Activated naive CD4-positive, alpha-beta T cell treated with Interleukin-2 at 50 U/mL for 16 hours (primary cell): ENCODE data around the gene PTPRM.

Experiments
- DNase-seq: peaks from one replicate; pipeline ENCODE4 v3.0.0-alpha.2; 2020

The PTPRM gene

DNA sequence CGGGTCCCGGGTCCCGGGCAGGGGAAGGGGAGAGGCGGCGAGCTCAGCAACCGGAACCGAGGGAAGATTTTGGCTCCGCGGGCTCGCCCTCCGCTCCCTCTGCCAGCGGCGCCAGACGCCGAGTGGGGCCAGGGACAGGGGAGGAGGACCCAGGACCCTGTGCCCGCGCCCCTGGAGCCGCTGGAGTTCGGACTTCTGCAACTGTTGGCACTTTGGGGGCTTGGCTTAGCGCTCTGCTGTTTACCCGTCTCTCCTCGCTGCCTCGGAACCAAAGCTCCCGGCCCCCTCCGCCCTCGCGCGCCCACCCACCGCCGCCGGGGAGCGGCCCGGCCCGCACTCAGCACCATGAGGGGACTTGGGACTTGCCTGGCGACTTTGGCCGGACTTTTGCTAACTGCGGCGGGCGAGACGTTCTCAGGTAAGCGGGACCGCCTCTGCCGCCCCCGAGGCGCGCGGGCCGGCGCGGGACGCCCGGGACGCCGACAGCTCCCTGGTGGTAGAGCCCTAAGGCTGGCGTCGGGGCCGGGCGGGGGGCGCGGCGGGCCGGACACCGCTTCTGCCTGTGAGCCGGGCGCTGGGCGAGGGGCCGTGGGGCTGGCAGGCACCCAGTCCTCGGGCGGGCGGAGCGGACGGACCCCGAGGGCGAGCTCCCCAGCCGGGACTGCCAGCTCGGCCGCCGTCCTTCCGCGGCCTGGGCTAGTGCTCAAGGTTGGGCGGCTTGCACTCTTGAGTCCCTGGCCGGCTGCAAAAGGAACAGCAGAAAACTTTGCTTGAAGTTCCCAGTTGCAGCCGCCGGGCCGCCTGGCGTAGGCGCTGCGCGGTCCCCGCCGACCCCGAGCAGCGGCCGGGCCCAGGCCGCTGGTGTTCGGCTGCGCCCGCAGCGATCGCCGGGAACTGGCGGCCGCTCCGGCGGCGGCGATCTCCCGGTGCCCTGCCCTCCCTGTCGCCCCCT, 634 bp downstream of the PTPRM start:
- DNase-seq: peak; percentile 4

DNA sequence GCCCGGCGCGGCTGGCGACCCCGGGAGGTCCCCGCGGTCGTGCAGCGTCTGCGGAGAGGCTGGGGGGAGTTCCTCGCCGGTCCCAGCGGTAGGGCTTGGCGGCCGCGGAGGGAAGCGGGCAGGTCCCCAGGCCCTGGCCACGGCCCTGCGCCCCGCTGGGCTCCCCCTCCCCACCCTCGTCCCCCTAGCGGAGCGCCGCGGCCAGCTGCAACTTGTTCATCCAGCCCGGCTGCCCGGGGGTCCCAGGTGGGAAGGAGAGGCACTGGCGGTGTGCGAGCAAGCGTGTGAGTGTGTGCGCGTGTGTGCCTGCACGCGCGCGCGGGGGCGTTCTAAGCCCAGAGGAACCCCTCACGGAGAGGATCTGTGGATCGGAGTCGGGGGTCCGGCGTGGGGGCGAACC, 1.3 kb downstream of the PTPRM start:
- DNase-seq: no peak

DNA sequence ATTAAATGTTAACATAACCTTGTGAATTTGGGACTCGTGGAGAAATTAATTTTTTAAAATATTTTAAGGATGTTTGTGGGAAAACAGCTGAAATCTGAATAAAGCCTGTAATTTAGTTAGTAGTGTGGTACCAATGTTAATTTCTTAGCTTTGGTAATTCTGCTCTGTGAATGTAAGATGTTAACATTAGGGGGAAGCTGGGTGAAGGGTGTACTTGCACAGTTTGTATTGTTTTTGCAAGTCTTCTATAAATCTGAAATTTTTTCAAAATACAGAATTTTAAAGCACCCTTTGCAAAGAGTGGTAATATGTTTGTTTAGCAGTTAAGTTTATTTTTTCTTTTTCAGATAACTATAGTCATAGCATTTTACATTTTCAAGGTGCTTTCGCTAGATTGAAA, 4.5 kb downstream of the PTPRM start:
- DNase-seq: no peak

DNA sequence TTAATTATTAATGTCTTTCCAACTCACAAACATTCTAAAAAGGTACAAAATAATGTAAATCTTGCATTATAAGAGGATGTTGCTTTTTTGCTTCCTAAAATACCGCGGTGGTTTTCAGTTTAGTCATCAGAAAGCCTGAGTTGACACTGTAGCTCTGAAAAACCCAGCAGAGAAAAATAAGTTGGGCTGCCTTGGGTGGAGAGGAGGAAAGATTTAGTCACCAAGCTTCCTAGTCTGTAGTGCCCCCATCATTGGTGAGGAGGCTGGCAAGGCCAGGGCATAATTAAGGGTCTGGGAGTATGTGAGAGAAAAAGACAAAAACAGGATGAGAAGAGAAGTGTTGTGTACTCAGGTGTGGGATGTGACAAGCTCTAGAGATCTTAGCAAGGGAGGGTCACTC, 5.7 kb downstream of the PTPRM start:
- DNase-seq: no peak

DNA sequence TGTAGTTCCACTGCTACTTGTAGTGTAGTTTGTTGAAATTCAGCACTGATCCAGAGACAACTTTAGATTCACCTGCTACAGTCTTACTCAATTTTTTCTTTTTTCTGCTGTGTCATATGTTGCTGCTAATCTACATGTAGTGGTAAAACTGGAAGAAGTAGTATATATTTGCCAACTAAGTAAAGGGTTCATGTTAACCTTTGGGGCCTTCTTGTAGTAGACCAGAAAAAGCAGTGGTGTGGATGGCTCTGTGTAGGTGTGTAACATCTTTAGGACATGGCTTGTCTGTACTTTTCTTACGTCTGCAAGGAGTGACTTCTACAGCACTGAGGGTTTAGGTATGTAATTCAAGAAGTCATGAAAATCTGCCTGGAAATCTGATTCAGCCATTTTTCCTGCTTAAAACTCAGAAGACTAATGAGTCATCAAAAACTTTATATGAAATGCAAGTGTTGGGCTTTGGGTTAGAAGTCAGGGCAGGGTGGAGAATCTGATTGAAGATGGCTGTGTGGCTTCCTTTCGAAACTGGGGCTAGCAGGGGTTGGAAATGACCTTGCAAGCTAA, 8.4 kb downstream of the PTPRM start:
- no peak for DNase-seq

DNA sequence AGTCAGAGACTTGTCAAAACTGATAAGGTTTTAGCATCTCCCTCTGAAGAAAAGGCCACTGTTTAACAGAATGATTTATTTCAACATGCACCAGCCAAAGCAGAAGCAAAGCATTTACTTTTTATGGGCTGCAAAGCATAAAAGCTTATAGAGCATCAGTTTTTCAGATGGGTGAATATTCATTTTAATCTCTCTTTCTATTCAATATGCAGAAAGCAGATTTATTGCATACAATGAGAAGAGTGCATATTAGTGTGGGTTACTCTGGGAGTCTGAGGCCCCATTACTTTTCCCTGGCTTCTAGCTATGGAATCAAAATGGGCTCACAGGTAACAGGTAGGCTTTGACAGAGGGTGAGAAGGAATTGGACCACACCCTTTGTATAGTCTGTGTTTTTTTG, 9.0 kb downstream of the PTPRM start:
- DNase-seq: no peak

DNA sequence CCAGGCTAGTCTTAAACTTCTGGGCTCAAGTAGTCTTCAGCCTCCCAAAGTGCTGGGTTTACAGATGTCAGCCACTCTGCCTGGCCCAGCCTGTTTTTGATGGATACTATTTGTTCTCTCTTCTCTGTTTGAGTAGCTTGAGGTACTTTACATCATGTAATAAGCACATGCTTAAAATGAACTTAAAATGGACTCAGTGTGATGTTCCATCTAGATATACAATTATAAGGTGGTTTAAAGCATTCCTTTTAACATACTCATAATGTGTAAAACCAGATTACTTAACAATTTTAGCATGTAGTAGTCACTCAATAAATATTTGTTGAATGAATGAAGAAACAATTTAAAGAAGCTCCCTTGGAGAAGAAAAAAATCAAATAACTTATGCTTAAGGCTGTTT, 9.6 kb downstream of the PTPRM start:
- no peak for DNase-seq

DNA sequence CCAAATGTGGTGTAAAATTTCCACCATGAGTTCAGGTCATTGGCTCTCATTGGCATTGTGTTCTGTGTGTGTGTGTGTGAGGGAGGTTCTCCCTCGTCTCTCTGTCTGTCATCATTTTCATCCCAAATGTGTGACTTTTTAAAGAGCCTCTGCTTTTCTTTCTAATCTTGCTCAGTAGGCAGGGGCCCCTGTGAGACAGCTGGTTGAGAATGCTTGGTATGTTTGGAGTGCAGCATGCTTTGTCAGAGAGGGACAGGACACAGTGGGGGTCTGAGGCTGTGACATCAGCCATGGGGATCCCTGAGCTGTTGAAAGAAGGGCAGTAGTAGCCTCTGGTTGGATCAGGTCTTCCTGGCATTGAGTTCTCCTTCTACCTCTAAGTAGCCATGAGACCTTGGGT, 10.6 kb downstream of the PTPRM start:
- no peak for DNase-seq

DNA sequence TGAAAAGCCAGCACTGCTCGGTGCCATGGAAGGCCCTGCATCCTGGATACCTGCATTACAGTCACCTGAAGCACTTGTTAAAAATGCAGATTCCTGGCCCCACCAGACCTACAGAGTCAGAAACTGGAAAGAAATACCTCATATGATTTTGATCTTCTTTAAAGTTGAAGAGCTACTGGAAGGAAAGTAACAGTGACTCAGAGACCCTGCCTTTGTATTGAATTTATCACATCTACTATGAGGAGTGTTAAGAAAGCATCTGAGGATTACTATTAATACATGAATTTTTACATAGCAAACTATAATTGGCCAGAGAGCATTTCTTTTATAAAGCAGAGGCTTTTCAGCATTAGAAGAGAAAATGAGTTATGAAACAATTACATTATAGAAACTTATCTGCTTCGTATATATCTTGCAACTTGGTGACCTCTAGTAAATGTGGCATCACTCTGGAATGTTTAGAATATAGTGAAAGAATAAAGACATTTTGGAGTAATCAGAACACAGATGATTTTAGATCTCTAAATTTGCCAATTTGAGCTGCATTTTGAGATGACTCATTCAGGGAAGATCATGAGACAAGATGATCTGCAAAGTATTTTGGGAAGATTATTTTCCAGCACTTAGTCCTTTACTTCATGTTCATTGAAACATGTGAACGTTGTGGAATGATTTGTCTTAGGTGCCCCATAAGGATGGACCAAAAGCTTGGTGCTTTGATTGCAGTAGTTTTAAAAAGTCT, 12.2 kb downstream of the PTPRM start:
- no peak for DNase-seq

DNA sequence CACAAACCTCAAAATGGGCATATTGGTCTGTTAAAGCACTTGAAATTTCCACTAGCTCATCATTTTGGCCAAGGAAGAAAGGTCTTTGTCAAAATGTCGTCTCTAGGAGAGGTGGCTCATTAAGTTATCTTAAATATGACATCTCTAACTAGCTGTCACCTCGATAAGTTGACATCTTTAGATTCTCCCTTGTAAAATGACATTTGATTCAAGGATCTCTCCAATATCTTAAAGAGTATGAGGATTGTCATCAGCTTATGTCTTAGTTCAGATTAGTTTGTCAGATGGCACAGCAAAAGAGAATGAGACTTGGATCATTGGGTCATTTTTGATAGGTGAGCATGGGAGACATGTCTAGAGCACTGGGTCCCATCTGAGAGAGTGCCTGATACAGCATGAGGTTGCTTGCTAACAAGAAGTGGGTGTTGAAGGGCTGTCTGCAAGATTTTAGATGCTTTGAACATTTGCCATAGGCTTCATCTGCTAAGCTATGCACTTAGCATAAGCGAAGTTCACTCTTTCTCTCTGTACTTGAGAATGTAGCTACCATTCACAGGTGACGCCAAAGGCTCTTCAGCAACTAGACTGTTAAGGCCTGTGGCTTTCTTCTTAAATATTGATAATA, 12.9 kb downstream of the PTPRM start:
- no peak for DNase-seq

DNA sequence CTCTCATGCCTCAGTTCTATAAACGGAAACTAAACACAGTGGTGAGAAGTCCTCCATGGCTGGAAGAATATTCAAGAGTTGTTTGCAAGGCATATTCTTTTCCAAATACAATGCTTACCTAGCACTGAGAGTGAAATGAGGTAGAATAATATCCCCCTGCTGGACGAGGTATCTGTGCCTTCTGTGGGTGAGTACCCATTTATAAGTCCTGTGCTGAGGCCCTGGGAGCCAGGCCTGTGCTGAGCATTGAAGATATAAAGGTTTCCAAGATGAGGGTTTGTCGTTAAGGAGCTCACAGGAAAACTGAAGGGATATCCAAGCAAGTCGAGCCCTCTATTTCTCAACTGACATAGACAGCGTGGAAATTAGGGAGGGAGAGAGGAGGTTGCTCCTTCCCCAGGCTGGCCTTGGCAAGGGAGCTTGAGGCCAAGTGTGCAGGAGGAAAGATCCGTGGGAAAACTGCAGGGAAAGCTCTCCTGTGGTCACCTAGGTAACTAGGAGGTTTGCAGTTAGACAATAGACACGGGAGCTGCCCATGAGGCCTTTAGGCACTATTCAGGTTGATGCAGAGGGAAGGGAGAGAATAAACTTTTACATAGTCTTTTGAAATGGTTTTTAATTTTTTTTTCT, 17.6 kb downstream of the PTPRM start:
- no peak for DNase-seq

DNA sequence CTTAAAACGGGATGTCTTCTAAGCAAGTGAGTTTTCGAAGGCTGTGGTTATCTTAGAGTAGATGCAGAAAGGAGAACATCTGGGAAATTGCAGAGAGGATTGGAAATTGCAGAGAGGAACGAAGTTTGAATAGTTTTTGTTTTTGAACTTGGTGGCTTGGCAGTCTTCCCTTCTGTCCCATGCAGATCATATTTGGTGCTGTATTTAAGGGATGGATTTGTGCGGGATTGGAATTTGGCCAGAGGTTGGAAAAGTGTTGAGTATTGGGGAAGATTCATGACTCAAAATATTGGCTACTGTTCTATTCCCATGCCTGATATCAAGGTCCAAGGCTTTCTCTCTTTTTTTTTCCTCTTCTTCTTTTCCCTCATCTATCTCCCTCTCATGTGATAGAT, 18.2 kb downstream of the PTPRM start:
- DNase-seq: no peak

DNA sequence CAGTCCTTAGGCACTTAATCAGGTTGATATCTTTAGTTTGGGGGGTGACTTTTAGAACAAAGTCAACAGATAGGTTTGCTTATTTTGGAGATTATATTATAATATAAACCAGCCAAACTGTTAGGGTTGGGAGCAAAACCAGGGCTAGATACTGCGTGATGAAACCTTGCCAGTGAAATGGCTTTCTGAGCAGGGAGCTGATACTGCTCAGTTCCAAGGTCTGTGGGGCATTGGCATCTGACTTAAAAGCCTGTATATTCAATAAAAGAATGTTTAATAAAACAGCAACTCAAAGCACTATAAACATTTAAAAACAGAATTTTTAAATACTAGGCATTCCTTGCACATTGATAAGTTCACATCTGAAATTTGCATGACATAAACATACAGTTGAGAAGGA, 19.3 kb downstream of the PTPRM start:
- DNase-seq: no peak

DNA sequence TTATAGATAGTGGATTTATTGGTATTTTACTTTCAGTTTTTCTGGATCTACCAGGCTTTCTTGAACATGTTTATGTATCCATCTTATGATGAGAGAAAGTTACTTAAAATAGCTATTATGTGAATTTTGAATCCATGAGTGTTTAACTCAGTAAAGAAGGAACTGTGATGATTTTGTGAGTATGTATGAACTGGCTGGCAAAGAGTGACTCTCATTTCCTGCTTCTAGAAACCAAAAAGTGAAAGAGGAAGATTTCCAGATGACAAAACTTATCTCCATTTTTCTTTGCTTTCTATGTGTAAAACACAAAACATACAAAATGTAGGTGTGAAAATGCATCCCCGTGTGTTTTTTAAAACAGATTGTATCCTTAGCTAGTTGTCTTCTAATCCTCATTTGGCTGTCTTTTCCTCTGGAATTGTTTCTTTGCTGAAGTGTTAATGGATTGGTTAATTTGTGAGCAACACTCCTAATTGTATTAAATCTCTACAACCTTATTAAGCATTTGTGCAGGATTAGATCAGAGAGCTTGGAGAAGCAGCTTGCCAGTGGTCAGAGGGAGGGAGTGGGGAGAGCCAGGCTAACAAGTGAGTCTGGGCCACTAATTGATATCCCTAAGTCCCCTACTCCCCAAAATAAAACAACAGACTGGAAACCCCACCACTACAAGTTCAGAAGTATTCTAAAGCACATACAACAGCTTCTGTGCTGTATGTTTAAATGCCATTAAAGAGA, 23.9 kb downstream of the PTPRM start:
- DNase-seq: no peak

DNA sequence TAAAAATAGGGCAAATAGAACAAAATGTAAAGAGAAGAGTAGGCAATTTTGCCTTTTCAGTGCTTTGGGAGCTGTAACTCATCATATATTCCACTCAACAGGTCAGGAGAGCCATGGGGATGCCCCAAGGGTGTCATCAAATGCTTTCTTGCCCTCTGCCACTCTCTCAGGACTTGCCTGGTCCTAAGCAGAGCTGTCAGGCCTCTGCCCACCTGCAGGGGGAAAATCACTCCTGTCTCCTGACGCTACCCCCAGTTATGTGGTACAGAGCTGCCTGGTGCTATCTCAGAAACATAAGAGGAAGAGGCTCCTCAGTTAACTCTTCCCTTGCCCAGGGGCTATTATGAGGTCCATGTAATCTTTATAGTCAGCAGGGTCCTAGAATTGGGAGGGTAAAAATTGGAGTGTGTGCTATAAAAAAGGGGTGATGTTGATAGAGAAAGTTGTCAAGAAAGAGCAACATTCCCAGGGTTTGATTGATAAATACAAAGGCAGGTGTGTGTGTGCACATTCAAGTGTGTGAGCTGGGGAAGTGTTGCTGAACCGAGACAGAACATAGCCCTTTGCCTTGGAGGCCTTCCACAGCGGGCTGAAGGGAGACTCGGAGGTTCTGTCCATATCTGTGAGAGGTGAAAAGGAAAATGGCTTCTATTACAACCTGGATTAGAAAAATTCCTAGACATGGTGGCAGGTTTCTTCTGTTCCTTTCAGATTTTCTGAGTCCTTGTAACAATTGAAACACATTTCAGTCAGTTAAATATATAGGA, 25.4 kb downstream of the PTPRM start:
- DNase-seq: no peak

DNA sequence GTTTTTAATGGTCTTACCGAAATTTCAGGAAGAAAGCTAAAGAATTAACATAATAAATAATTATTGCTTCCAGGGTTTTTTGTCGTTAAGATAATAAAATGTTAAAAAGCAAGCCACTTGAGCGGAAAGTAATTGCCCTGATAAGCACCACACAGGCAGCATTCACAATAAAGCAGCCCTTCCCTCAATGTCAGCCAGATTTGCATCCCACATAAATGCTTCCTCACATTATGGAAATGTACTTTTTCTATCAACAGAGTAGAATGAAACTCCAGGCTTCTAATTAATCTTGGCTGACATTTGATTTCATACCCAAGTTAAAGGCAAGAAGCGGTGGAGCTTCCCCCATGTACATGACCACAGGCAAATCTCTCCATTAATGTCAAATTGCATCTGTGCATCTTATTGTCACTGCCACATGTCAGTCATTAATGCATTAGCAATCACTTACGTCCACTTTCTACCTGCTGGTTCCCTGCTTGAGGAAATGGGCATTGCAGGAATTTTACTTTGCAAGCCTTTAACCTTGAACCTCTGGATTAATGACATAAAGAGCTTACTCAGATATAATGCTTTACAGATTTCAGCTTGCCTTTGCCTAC, 26.2 kb downstream of the PTPRM start:
- no peak for DNase-seq

DNA sequence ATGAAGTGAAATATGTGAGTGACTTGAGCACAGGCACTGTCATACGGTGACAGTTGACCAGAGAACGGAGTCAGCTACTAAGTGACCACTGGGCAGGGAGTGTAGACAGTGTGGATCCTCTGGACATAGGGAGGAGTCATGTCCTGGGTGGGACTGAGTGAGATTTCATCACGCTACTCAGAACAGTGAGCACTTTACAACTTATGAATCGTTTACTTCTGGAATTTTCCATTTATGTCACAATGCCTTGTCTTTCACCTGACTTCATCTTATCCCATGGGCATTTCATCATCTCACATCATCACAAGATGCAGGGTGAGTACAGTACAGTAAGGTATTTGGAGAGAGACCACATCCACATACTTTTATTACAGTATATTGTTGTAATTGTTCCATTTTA, 29.0 kb downstream of the PTPRM start:
- no peak for DNase-seq

DNA sequence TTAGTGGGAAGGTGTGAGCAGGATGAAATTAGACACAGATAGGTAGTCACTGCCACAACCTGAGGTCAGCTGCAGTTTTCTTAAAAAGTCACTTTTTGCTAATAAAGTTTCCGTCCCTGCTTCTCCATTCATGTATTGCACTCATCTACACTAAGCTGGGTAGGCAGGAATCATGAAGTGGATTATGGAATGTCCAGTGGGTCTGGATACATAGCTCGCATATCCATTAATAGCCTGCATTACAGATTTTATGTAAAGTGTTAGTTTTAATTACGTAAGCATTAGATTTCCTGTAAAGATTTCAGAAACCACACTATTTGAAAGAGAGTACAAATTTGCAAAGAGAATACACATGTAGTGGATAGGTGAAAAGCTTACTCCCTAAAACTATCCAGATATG, 30.4 kb downstream of the PTPRM start:
- DNase-seq: no peak

DNA sequence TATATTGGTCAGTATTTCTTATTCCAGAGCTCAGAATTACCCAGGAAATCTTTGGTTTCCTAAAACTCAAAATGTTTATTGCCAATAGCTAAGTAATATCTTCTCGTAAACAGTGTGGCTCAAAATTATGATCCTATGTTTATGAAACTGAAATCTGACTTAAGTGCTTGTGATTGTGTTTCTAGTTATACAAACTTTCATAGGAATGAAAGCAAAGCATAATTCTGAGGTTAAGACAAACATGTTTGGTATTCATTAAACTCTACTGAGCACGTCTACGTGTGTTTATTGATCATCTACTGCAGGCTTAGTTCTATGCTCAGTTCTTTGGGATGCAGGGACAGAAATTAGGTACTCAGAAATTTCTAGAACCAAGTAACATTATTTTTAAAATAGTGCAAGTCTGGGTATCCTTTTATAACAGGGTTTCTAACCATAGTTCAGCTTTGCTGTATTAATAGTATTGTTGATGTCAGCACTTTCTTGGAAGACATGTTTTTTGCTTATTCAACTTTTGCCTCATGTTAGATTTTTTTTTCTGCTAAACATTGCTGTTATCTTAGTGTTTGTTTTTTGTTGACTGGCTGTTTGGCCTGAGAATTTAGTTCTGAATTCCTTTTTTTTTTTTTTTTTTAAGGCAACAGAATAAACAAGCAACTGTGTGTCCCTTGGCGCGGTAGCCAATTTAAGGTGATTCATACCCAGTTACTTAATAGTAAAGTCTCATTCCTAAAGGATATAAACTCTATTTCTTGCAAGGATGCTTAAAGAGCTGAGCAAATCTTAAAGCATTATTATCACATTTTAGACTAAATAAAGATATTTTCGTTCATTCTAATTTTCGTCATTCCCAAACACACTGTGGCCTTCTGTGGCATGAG, 31.3 kb downstream of the PTPRM start:
- DNase-seq: no peak

DNA sequence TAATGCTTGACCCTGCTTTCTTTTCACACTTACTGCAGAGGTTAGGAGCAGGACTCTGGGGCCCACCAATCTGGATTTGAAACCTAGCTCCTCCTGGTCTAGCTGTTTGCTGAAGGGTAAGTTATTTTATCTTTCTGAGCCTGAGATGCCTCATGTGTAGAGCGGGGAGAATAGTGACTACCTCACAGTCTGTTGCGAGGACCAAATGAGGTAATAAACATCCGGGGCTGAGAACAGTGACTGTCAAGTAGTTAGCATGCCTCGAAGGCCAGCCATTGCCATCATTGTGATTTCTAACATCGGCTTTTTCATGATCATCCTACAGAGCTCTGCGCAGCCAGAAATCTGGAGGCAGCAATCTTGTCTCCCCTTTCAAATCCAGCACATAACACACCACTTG, 32.9 kb downstream of the PTPRM start:
- DNase-seq: no peak
